Ishikawa (cell line): ENCODE data around the gene ST7.

Experiments used
- CEBPB ChIP-seq: IDR thresholded peaks from 2 replicates; pipeline ENCODE4 v1.6.1; 2012
- CREB1 ChIP-seq: IDR thresholded peaks from 2 replicates; pipeline ENCODE4 v1.6.1; 2012; ENCODE audit warnings: low read depth
- EGR1 ChIP-seq: IDR thresholded peaks from 2 replicates; pipeline ENCODE4 v1.6.1; 2012
- EP300 ChIP-seq: IDR thresholded peaks from 2 replicates; pipeline ENCODE4 v1.6.1; 2012; ENCODE audit warnings: borderline replicate concordance
- FOXM1 ChIP-seq: IDR thresholded peaks from 2 replicates; pipeline ENCODE4 v1.6.1; 2012; ENCODE audit warnings: low read depth, borderline replicate concordance
- MAX ChIP-seq: IDR thresholded peaks from 2 replicates; pipeline ENCODE4 v1.6.1; 2012
- NFIC ChIP-seq: IDR thresholded peaks from 2 replicates; pipeline ENCODE4 v1.6.1; 2012
- RAD21 ChIP-seq: IDR thresholded peaks from 2 replicates; pipeline ENCODE4 v1.6.1; 2012; ENCODE audit warnings: low read depth
- REST ChIP-seq: IDR thresholded peaks from 2 replicates; pipeline ENCODE4 v1.6.1; 2012; ENCODE audit warnings: low read depth, mild to moderate bottlenecking
- TAF1 ChIP-seq: IDR thresholded peaks from 2 replicates; pipeline ENCODE4 v1.6.1; 2012; ENCODE audit warnings: low read depth, mild to moderate bottlenecking
- TCF12 ChIP-seq: IDR thresholded peaks from 2 replicates; pipeline ENCODE4 v1.6.1; 2012; ENCODE audit warnings: low read depth
- TEAD4 ChIP-seq: IDR thresholded peaks from 2 replicates; pipeline ENCODE4 v1.6.1; 2012
- YY1 ChIP-seq: IDR thresholded peaks from 2 replicates; pipeline ENCODE4 v1.6.1; 2012; ENCODE audit warnings: low read depth
- ZBTB7A ChIP-seq: IDR thresholded peaks from 2 replicates; pipeline ENCODE4 v1.6.1; 2012; ENCODE audit warnings: low read depth

GRCh38 chr7:117193564-117193963, 240.3 kb downstream of the ST7 start:
- TF ChIP-seq TEAD4 (no peak), YY1 (no peak), EGR1 (no peak), TCF12 (no peak), TAF1 (no peak), EP300 (no peak), RAD21 (no peak), FOXM1 (no peak), NFIC (no peak), REST (no peak), CEBPB (no peak), CREB1 (no peak), MAX (no peak), ZBTB7A (no peak)
